NCI-H1930 (cell line): ENCODE measurements around the gene MED19.
A peak's percentile ranks its signal among the peaks of the same experiment; 100 is the strongest.
"Not testable (repeated sequence)": the region's sequence is repeated elsewhere in the genome, so short reads cannot be mapped to it uniquely, and the experiment has no call there.

Experiments
- DNase-seq, 2 experiments: peaks; one replicate each; lab custom pipeline; 2025; lab: John Stamatoyannopoulos, UW

Gene MED19, protein sequence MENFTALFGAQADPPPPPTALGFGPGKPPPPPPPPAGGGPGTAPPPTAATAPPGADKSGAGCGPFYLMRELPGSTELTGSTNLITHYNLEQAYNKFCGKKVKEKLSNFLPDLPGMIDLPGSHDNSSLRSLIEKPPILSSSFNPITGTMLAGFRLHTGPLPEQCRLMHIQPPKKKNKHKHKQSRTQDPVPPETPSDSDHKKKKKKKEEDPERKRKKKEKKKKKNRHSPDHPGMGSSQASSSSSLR

DNA sequence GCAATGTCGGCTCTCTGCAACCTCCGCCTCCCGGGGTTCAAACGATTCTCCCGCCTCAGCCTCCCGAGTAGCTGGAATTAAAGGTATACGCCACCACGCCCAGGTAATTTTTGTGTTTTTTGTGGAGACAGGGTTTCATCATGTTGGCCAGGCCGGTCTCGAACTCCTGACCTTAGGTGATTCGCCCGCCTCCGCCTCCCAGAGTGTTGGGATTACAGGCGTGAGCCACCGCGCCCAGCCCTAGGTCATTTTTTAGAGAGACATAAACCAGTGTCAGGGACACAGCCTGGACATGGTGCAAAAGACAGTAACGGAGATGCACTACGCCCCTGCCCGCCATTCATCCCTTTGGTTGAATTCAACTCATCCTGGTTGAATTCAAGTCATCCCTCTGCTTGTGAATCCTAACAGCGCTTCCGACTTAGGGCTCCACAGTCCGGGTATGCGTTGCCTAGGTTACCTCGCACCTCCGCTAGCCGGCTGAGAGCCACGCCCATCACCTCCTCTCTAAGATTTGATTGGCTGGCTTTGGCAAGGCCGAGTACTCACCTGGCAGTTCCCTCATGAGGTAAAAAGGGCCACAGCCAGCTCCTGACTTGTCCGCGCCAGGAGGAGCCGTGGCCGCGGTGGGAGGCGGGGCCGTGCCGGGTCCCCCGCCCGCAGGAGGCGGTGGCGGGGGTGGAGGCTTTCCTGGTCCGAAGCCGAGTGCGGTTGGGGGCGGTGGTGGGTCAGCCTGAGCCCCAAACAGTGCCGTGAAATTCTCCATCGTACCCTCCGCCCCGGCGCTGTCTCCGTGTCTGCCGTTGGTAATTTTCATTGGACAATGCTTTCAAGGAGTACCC, at the start of gene MED19:
Gene MED19 (minus strand): TSS at position 802 of the 842 bp plus-strand sequence. CDS start 36 bp downstream, at position 766.
- DNase-seq = peak; percentile 93 to 95

DNA sequence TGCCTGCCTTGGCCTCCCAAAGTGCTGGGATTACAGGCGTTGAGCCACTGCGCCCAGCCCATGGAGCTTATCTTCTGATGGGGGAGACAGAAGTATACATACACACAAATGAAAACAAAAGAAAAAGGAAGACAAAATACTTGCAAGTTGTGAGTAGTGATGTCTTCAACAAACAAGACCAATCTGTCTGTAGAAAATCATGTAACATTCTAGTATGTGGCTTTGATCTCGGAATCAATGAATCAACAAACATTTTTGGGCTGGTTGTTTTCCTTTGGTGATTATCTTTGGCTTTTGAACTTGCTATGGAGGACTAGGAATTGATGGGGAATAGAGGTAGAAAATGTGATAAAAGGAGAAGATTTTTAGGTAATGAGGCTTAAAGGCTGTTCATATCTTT, 46.2 kb upstream of the MED19 start:
- DNase-seq = no peak

GRCh38 chr11:57752954-57753353, 40.9 kb upstream of the MED19 start:
- no peak for DNase-seq

DNA sequence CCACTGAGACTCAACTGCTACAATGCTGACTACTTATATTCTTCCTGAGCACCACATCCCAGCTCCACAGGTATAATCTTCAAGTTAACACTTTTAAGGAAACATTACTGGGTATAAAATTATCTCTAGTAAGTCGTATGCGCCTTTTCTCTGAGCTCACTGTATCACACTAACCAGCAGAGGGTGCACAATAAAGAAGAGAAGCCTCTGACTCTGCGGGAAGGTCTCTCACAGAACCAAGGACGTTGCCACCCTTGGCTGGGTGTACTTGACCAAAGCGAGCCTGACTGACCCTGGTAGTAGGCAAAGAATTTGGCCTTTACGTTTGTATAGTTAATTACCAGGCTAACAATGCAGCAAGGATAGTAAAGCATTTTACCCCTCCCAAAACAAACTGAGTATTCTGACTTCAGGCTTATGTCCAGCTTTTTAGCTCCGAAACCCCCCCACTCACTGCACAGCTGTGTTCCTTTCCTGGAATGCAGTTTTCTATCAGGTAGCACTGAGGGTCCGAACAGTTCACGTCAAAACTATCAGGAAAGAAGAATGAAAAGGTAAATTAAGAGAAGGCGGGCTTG, 39.8 kb upstream of the MED19 start, which contains the start of gene BTBD18:
Gene BTBD18 (minus strand): TSS at position 144 of the 578 bp plus-strand sequence. CDS start 631 bp downstream, outside the sequence.
- peak; percentile 6 to 7 for DNase-seq

DNA sequence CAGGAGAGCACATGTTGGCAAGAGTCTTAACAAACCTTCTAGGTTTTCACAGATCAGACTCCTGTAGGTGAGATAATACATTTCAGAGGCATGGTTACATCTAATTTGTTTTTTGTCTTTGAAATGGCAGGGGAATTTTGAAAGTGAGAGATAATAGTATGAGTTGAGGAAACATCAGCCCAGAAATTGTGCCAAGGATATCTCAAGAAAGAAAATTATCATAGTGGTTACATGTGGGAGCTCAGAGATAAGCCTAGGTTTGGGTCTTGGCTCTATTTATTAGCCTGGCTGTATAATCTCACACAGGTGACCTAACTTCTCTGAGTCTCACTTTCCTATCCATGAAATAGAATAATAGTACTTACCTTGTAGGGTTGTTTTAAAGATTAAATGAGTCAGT, 39.2 kb upstream of the MED19 start:
- no peak for DNase-seq

DNA sequence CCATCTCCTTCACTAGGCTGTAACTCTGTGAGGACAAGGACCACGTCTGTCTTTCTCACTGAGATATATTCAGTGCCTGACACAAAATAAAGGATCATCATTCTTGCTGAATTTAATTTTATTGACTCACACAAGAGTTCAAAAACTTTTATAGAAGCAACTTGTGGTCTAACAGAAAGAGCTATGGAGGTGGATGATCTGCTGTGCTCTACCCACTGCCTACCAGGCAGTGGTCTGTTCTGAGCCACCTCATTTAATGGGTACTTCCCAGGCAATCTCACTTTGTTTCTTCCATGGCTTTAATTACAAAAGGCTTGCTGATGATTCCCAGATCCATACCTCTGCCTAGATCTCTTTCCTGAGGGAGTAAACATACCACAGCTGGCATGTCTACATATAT, 34.9 kb upstream of the MED19 start:
- DNase-seq = no peak

- DNase-seq = no peak
Observed at GRCh38 chr11:57745206-57745605, 33.2 kb upstream of the MED19 start.

DNA sequence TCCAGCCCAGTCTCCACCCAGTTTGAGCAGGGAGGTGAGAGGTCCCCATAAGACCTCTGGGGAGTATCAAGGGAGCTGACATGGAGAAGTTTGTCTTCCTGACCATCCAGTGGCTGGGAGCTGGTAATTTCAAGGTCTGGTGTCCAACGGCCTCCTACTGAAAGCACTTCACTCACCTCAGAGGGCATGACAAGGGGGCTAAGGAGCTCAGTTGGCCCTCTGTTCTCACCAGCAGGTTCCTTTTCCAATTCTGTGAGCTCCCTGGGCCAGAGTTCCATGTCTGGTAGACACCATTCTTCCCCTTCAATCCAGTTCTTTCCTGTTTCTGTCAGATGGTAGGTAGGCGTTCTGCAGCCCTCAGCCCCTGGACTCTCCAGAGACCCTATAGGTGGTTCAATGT, 32.3 kb upstream of the MED19 start:
- no peak for DNase-seq

DNA sequence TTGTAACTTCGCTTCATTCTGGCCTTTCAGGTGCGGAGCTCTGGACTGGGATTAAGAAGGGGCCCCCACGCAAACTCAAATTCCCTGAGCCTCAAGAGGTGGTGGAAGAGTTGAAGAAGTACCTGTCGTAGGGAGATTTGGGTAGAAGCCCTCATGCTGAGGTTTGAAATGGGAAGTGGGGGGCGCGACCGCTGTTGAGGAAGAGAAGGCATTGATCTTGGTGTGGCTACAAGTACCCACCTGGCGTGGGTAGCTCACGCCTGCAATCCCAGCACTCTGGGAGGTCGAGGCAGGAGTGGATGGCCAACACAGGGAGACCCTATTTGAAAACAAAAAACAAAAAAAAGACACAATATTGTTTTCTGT, 30.1 kb upstream of the MED19 start:
- no peak for DNase-seq

- DNase-seq = peak; percentile 95 to 98
Observed at GRCh38 chr11:57741132-57742086, 29.4 kb upstream of the MED19 start, which contains the start of gene SELENOH. SELENOH (plus strand) TSS chr11:57741491; CDS start chr11:57741596, 105 bp downstream.

DNA sequence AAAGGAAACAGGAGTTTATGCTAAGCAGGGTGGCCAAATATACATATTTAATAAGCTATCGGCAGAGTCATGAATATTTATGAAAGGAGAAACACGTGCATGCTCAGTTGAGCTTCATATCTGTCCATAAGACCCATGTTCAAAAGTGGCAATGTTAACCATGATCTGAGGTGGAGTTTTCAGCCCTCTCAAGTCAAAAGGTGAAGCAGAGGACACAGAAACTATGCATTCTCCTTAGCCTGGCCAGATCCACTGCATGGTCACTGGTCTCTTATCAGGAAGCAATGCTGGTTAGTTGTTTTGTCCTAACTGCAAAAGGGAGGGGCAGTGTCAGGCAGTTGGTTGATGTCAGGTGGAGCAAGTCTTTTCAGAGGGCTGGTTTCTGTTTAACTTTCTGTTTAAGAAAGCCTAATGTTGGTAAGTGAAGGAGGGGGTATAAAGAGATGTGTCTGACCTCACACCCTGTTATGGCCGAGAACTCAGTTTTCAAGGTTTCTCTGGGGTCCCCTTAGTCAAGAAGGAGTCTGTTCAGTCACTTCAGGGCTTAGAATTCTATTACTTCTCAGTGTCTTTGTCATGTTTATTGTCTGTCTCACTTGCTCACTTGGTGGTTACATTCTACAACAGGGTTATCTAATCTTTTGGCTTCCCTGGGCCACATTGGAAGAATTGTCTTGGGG, 23.7 kb upstream of the MED19 start:
- no peak for DNase-seq

GRCh38 chr11:57732661-57733060, 20.6 kb upstream of the MED19 start:
- DNase-seq = no peak

GRCh38 chr11:57729479-57729878, 17.5 kb upstream of the MED19 start:
- DNase-seq = no peak

DNA sequence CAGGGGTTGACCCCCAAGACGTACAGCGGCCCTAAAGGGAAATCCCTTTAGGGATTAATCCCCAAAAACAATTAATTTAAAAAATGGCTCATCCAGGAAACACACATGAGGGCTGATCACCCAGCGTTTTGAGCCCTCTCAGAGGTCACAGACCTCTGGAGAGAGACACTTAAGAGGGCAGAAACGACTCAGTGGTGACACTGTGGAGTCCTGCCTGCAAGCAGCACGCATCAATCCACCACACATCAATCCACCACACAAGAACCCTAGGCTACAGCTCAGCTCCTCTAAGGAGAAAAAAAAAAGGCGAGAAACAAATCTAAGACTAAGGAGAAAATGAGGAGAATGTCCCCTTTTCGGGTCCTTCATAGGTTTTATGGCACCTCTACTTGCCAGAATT, 16.8 kb upstream of the MED19 start:
- DNase-seq = no peak

DNA sequence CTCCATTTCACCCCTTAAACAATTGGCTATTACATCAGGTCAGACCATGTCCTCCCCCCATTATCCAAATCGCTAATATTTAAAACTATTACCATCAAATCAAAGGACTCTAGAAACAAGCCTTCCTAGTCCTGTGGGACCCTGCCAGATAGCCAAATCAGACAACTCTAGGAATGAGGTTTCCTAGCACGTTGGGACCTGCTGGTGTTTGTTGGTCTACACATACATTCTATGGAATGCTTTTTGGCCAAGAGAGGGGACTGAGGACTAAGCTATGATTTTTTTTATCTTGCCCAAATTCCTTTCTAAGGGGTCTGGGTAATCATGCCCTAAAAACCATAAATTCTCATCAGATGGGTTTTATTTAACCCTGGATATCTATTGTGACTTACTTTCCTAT, 15.2 kb upstream of the MED19 start:
- DNase-seq = no peak

- DNase-seq = not testable (repeated sequence)
Observed at GRCh38 chr11:57716726-57717125, 4.7 kb upstream of the MED19 start.

GRCh38 chr11:57713835-57714234, 1.8 kb upstream of the MED19 start:
- no peak for DNase-seq

GRCh38 chr11:57712256-57713150, 488 bp upstream of the MED19 start, which contains the start of gene TMX2:
TMX2 (plus strand) TSS chr11:57712593; CDS start chr11:57712619, 26 bp downstream.
- peak; percentile 98 for DNase-seq

GRCh38 chr11:57709802-57710367, 2.1 kb downstream of the MED19 start:
- no peak for DNase-seq

DNA sequence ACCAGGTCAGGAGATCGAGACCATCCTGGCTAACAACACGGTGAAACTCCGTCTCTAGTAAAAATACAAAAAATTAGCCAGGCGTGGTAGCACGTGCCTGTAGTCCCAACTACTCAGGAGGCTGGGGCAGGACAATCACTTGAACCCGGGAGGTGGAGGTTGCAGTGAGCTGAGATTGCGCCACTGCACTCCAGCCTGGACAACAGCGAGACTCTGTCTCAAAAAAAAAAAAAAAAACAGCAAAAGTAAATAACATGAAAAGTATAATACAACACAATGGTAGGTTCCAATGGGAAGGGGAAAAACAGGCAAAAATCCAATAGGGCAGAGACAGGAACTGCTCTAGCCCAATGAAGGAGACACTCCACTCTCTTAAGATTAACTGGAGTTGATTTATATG, 6.6 kb downstream of the MED19 start:
- DNase-seq = not testable (repeated sequence)
